Endothelial cell of coronary artery (primary cell): ENCODE measurements around the gene SLC6A15. TPM values are rescaled to one million over a fixed set of nuclear protein-coding genes. Genes with fewer than 3 reads are reported as not detected.

ENCODE experiments used
- total RNA-seq: library from RNA; depleted of rRNA; stranded (reverse); fragments of >200 nt; gene quantifications from 2 replicates; pipeline ENCODE4 v1.2.3, GENCODE V29; 2014

The SLC6A15 gene
- total RNA-seq: 0.18 and 1.0 TPM in 2 replicates

GRCh38 chr12:84912198-84913128 lies at the start of gene SLC6A15:
Gene SLC6A15, minus strand, starts transcription at chr12:84912799. Its CDS starts 20,679 bp downstream, at chr12:84892120.

Other genes with a start within 250 kb of the SLC6A15 start
- gene TSPAN19, start 123.5 kb upstream of the SLC6A15 start, total RNA-seq: 0.09 TPM in 1 of 2 replicates, not detected in the other
- gene LRRIQ1, start 123.6 kb upstream of the SLC6A15 start, total RNA-seq: 0.09 and 0.18 TPM in 2 replicates